ENCODE results near the gene MEGF6.
A peak's percentile ranks its signal among the peaks of the same experiment; 100 is the strongest.

Gene MEGF6

DNA sequence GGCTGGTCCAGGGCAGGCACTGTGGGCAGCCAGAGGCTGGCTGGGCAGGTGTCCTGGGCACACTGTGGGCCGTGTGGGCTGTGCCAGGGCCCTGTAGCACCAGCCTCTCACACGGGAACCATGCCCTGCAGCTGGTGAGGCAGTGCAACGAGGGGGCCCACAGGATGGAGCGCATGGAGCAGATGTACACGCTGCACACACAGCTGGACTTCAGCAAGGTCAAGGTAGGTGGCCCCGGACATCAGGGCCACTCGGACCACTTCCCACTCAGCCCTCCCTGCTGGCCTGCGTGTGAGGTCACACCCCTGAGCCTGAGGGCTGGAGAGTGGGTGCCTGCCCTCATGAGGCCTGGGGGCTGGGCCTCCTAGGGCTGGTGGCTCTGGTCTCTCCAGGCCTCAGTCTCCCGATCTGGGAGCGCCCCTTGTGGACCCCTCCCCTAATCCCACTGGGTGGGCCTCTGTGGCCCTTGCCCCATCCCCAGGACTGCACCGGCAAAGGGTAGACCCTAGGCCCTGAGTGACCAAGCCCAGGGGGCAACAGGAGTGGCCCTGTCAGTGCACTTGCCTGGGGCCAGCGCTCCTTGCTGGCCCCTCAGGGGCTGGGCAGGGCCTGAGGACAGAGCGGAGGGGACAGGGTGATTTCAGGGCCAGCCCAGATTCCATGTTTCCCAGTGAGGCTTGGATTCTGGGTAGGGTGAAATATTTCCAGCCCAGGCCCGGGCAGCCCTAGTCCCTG is 135.3 kb downstream of the MEGF6 start:
- Histone ChIP-seq H3K79me1 (replicated peaks; ENCODE audit: low read length, poor library complexity, severe bottlenecking) (no peaks in the 10 kb centered on the region), H3K9me3 (ENCODE audit: control insufficient read depth, low read length) (no peaks in the 10 kb centered on the region), H4K8ac (ENCODE audit: low read length) (no peak overlapping the region), H4K91ac (ENCODE audit: low read length) (no peak overlapping the region), H2AFZ (ENCODE audit: low read depth, low read length) (no peak overlapping the region), H3K4ac (ENCODE audit: low read depth in 1 of 2, low read length in 2 of 2) (no peak overlapping the region), H3K27ac (ENCODE audit: low read length, poor library complexity, severe bottlenecking) (no peak overlapping the region), H2BK5ac (ENCODE audit: low read depth, low read length, poor library complexity, severe bottlenecking) (no peak overlapping the region), H3K36me3 (ENCODE audit: control insufficient read depth in 1 of 2, insufficient read depth in 2 of 2, low read depth in 1 of 2, low read length in 2 of 2) (no peaks in the 10 kb centered on the region), H3K18ac (ENCODE audit: low read depth in 1 of 2, low read length in 2 of 2) (no peak overlapping the region), H2BK12ac (ENCODE audit: low read length in 2 of 2) (no peak overlapping the region), H3K9ac (ENCODE audit: low read length) (no peak overlapping the region), H3K4me1 (ENCODE audit: control insufficient read depth, insufficient read depth, low read depth, low read length) (peaks cover 35% of the 10 kb centered on the region), H2BK15ac (ENCODE audit: low read depth, poor library complexity, severe bottlenecking) (no peak overlapping the region), H2BK120ac (ENCODE audit: low read depth, low read length) (no peak overlapping the region), H3K4me3 (ENCODE audit: insufficient read depth in 1 of 2, low read depth in 1 of 2, low read length in 2 of 2) (no peak overlapping the region), H2AK5ac (ENCODE audit: low read length, severe bottlenecking) (no peak overlapping the region), H3K4me2 (ENCODE audit: low read length, poor library complexity, severe bottlenecking) (no peak overlapping the region), H3K27me3 (ENCODE audit: control insufficient read depth in 1 of 2, insufficient read depth in 1 of 2, low read length in 2 of 2) (peaks cover 0 to 50% of the 10 kb centered on the region in 2 experiments), H3K23ac (ENCODE audit: low read length in 2 of 2) (no peak overlapping the region), H3K14ac (ENCODE audit: low read length in 2 of 2) (no peak overlapping the region)
- DNase-seq: no peak
- 96% methylated on average over 14 of the region's 14 CpGs for WGBS

DNA sequence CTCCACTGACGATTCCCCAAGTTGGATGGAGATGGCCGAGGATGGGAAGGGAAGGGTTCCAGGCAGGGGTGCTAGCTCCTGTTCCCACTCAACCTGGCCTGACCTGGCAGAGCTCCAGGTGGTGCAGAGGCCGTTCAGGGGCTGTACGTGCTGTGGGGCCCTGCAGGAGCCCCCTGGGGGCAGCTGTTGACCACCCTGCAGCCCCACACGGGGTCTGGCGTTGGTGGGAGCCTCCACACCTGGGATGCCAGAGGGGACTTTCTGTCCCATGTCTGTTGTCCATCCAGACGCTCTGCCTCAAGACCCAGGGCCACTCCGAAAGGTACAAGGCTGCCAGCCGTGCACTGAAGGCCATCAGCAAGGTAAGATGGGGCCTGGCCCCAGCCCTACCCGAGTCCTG is 136.9 kb downstream of the MEGF6 start:
- Histone ChIP-seq H3K18ac (ENCODE audit: low read depth in 1 of 2, low read length in 2 of 2) (no peak overlapping the region), H3K9me3 (ENCODE audit: control insufficient read depth, low read length) (no peaks in the 10 kb centered on the region), H4K91ac (ENCODE audit: low read length) (no peak overlapping the region), H2BK5ac (ENCODE audit: low read depth, low read length, poor library complexity, severe bottlenecking) (no peak overlapping the region), H3K36me3 (ENCODE audit: control insufficient read depth in 1 of 2, insufficient read depth in 2 of 2, low read depth in 1 of 2, low read length in 2 of 2) (no peaks in the 10 kb centered on the region), H3K4ac (ENCODE audit: low read depth in 1 of 2, low read length in 2 of 2) (no peak overlapping the region), H3K79me1 (replicated peaks; ENCODE audit: low read length, poor library complexity, severe bottlenecking) (no peaks in the 10 kb centered on the region), H3K9ac (ENCODE audit: low read length) (no peak overlapping the region), H3K27ac (ENCODE audit: low read length, poor library complexity, severe bottlenecking) (no peak overlapping the region), H3K27me3 (ENCODE audit: control insufficient read depth in 1 of 2, insufficient read depth in 1 of 2, low read length in 2 of 2) (peaks cover 0 to 41% of the 10 kb centered on the region in 2 experiments), H2BK120ac (ENCODE audit: low read depth, low read length) (no peak overlapping the region), H2AFZ (ENCODE audit: low read depth, low read length) (no peak overlapping the region), H2AK5ac (ENCODE audit: low read length, severe bottlenecking) (no peak overlapping the region), H3K14ac (ENCODE audit: low read length in 2 of 2) (no peak overlapping the region), H3K4me2 (ENCODE audit: low read length, poor library complexity, severe bottlenecking) (no peak overlapping the region), H2BK15ac (ENCODE audit: low read depth, poor library complexity, severe bottlenecking) (no peak overlapping the region), H4K8ac (ENCODE audit: low read length) (no peak overlapping the region), H3K4me3 (ENCODE audit: insufficient read depth in 1 of 2, low read depth in 1 of 2, low read length in 2 of 2) (no peak overlapping the region), H3K4me1 (ENCODE audit: control insufficient read depth, insufficient read depth, low read depth, low read length) (peaks cover 47% of the 10 kb centered on the region), H3K23ac (ENCODE audit: low read length in 2 of 2) (no peak overlapping the region), H2BK12ac (ENCODE audit: low read length in 2 of 2) (no peak overlapping the region)
- WGBS: 81% methylated on average over 10 of the region's 10 CpGs
- no peak for DNase-seq

DNA sequence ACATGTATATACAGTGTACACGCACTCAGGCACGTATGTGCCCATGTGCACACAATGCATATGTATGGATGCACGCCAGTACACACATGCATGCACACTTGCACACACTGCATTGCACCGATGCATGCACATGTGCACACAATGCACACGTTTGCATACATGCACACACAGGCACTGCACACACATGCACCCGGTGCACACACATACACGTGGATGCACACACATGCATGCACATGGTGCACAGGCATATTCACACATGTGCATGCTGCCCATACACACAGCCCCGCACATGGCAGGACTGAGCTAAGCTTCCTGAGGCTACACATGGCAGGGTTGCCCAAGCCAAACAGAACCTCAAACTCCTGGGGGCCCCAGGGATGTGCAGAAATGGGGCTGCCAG is 137.3 kb downstream of the MEGF6 start:
- no peak overlapping the region for H2AK5ac ChIP-seq (ENCODE audit: low read length, severe bottlenecking)
- no peaks in the 10 kb centered on the region for H3K9me3 ChIP-seq (ENCODE audit: control insufficient read depth, low read length)
- H3K14ac ChIP-seq (ENCODE audit: low read length in 2 of 2): no peak overlapping the region
- H4K91ac ChIP-seq (ENCODE audit: low read length): no peak overlapping the region
- H2BK120ac ChIP-seq (ENCODE audit: low read depth, low read length): no peak overlapping the region
- no peak overlapping the region for H4K8ac ChIP-seq (ENCODE audit: low read length)
- H3K36me3 ChIP-seq (ENCODE audit: control insufficient read depth in 1 of 2, insufficient read depth in 2 of 2, low read depth in 1 of 2, low read length in 2 of 2): no peaks in the 10 kb centered on the region
- DNase-seq: no peak
- H2BK15ac ChIP-seq (ENCODE audit: low read depth, poor library complexity, severe bottlenecking): no peak overlapping the region
- H3K27me3 ChIP-seq (ENCODE audit: control insufficient read depth in 1 of 2, insufficient read depth in 1 of 2, low read length in 2 of 2): peaks cover 0 to 42% of the 10 kb centered on the region in 2 experiments
- H2BK5ac ChIP-seq (ENCODE audit: low read depth, low read length, poor library complexity, severe bottlenecking): no peak overlapping the region
- no peak overlapping the region for H3K4me3 ChIP-seq (ENCODE audit: insufficient read depth in 1 of 2, low read depth in 1 of 2, low read length in 2 of 2)
- no peak overlapping the region for H3K27ac ChIP-seq (ENCODE audit: low read length, poor library complexity, severe bottlenecking)
- H3K4me2 ChIP-seq (ENCODE audit: low read length, poor library complexity, severe bottlenecking): no peak overlapping the region
- no peak overlapping the region for H2BK12ac ChIP-seq (ENCODE audit: low read length in 2 of 2)
- no peak overlapping the region for H3K18ac ChIP-seq (ENCODE audit: low read depth in 1 of 2, low read length in 2 of 2)
- H3K79me1 ChIP-seq (replicated peaks; ENCODE audit: low read length, poor library complexity, severe bottlenecking): no peaks in the 10 kb centered on the region
- WGBS: 93% methylated on average over 8 of the region's 8 CpGs
- no peak overlapping the region for H3K9ac ChIP-seq (ENCODE audit: low read length)
- H3K4me1 ChIP-seq (ENCODE audit: control insufficient read depth, insufficient read depth, low read depth, low read length): peaks cover 47% of the 10 kb centered on the region
- no peak overlapping the region for H2AFZ ChIP-seq (ENCODE audit: low read depth, low read length)
- H3K23ac ChIP-seq (ENCODE audit: low read length in 2 of 2): no peak overlapping the region
- H3K4ac ChIP-seq (ENCODE audit: low read depth in 1 of 2, low read length in 2 of 2): no peak overlapping the region

DNA sequence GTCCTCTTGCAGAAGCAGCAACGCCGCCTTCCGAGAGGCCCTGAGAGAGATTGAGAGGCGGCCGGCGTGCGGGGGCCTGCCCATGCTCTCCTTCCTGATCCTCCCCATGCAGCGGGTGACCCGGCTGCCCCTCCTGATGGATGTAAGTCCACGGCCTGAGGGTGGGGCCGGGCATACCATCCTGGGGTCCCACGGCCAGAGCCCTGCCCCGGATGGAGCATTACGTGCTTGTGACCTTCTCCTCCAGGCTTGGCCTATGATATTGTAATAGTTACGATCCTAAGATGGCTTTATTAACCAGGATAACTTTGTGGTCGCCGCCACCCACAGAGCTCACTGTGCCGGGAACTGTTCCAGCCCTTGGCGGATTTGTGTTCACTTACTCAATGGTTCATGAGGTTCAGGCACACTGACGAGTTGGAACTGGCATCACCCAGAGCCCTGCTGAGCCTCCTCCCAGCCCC is 137.9 kb downstream of the MEGF6 start:
- no peaks in the 10 kb centered on the region for H3K79me1 ChIP-seq (replicated peaks; ENCODE audit: low read length, poor library complexity, severe bottlenecking)
- H3K18ac ChIP-seq (ENCODE audit: low read depth in 1 of 2, low read length in 2 of 2): no peak overlapping the region
- H2BK5ac ChIP-seq (ENCODE audit: low read depth, low read length, poor library complexity, severe bottlenecking): no peak overlapping the region
- no peak overlapping the region for H3K9ac ChIP-seq (ENCODE audit: low read length)
- H3K27ac ChIP-seq (ENCODE audit: low read length, poor library complexity, severe bottlenecking): peak overlapping the region; percentile 7
- no peaks in the 10 kb centered on the region for H3K9me3 ChIP-seq (ENCODE audit: control insufficient read depth, low read length)
- H2BK12ac ChIP-seq (ENCODE audit: low read length in 2 of 2): no peak overlapping the region
- H3K27me3 ChIP-seq (ENCODE audit: control insufficient read depth in 1 of 2, insufficient read depth in 1 of 2, low read length in 2 of 2): peaks cover 0 to 44% of the 10 kb centered on the region in 2 experiments
- peaks cover 47% of the 10 kb centered on the region for H3K4me1 ChIP-seq (ENCODE audit: control insufficient read depth, insufficient read depth, low read depth, low read length)
- no peak overlapping the region for H4K8ac ChIP-seq (ENCODE audit: low read length)
- H2AFZ ChIP-seq (ENCODE audit: low read depth, low read length): peak overlapping the region; percentile 11
- no peak overlapping the region for H3K4ac ChIP-seq (ENCODE audit: low read depth in 1 of 2, low read length in 2 of 2)
- no peak overlapping the region for H2AK5ac ChIP-seq (ENCODE audit: low read length, severe bottlenecking)
- H2BK120ac ChIP-seq (ENCODE audit: low read depth, low read length): no peak overlapping the region
- H3K36me3 ChIP-seq (ENCODE audit: control insufficient read depth in 1 of 2, insufficient read depth in 2 of 2, low read depth in 1 of 2, low read length in 2 of 2): no peaks in the 10 kb centered on the region
- WGBS: 91% methylated on average over 20 of the region's 20 CpGs
- H3K4me2 ChIP-seq (ENCODE audit: low read length, poor library complexity, severe bottlenecking): peak overlapping the region; percentile 24
- DNase-seq: no peak
- no peak overlapping the region for H3K14ac ChIP-seq (ENCODE audit: low read length in 2 of 2)
- no peak overlapping the region for H3K23ac ChIP-seq (ENCODE audit: low read length in 2 of 2)
- no peak overlapping the region for H3K4me3 ChIP-seq (ENCODE audit: insufficient read depth in 1 of 2, low read depth in 1 of 2, low read length in 2 of 2)
- no peak overlapping the region for H4K91ac ChIP-seq (ENCODE audit: low read length)
- H2BK15ac ChIP-seq (ENCODE audit: low read depth, poor library complexity, severe bottlenecking): no peak overlapping the region
